NB4 (cell line): ENCODE data around the gene CDH8.
"Not testable (repeated sequence)": the region's sequence is repeated elsewhere in the genome, so short reads cannot be mapped to it uniquely, and the experiment has no call there.

Experiments used
- CTCF ChIP-seq: IDR thresholded peaks from one replicate; pipeline ENCODE4 v1.5.1; 2012; ENCODE audit warnings: low read depth, low read length
- MAX ChIP-seq: IDR thresholded peaks from 2 replicates; pipeline ENCODE4 v1.6.1; 2011; ENCODE audit warnings: low read depth, low read length
- MYC ChIP-seq: IDR thresholded peaks from 2 replicates; pipeline ENCODE4 v1.6.1; 2011; ENCODE audit warnings: low read depth, low read length
- POLR2A ChIP-seq: IDR thresholded peaks from 2 replicates; pipeline ENCODE4 v1.6.1; 2011; ENCODE audit warnings: mild to moderate bottlenecking; ENCODE audit not compliant: insufficient read length; ENCODE audit errors: extremely low read depth

DNA sequence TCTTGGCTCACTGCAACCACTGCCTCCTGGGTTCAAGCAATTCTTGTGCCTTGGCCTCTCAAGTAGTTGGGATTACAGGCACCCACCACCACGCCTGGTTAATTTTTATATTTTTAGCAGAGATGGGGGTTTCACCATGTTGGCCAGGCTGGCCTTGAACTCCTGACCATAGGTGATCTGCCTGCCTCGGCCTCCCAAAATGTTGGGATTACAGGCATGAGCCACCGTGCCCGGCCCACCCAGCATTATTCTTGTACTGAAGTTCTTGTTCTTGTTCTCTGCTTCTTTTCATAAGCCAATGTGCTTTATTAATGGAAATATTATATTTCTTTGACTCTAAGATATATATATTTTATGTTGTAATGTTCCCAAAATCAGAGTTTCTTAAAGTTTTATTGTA is 336.6 kb downstream of the CDH8 start:
- not testable (repeated sequence) for TF ChIP-seq CTCF, POLR2A, MAX, MYC
